ENCODE results near the gene SIGLEC8.
A peak's percentile ranks its signal among the peaks of the same experiment; 100 is the strongest.
"Not testable (repeated sequence)": the region's sequence is repeated elsewhere in the genome, so short reads cannot be mapped to it uniquely, and the experiment has no call there.

The SIGLEC8 gene

GRCh38 chr19:51447510-51447909, 10.7 kb downstream of the SIGLEC8 start:
- DNase-seq (ENCODE audit: low spot score), result not testable (repeated sequence)

GRCh38 chr19:51441410-51442390, 16.6 kb downstream of the SIGLEC8 start:
- no peak for DNase-seq (ENCODE audit: low spot score)

- no peak for DNase-seq (ENCODE audit: low spot score)
Measured at GRCh38 chr19:51440846-51441409, 17.3 kb downstream of the SIGLEC8 start.

- DNase-seq (ENCODE audit: low spot score), result no peak
Measured at GRCh38 chr19:51440052-51440451, 18.2 kb downstream of the SIGLEC8 start.

DNA sequence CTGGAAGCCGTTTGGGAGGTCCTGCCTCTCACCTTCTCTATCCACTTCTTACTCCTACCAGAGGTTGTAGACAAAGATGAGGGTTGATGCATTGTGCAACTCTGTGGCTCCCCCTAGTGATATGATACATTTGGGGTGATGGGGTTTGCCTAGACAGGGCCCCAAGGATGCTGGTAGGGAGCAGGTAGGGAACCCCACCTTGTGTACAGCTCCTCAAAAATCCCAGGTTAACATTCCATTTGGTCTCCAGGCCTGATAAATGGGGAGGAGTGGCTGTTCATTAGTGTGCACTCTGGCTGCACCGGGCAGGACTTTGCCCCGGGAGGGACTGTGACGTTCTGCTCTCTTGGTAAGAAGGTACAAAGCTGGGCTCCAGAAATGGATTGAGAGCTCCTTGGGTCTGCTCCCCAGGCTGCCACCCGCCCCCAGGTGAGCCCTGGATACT, 19.2 kb downstream of the SIGLEC8 start:
- no peak for DNase-seq (ENCODE audit: low spot score)

DNA sequence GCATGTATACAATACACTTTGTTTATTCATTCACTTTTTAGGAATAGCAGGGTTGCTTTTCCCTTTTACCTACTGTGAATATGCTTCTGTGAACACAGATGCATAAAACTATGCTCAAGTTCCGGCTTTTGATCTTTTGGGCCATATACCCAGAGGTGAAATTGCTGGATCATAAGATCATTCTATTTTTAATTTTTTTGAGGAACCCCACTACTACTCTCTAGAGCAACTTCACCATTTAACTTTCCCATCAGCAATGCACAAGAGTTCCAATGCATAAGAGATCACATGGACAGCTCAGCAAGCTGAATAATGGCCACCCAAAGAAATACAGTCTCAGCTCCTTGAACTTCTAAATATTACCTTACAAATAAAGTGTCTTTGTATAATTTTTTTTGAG, 23.8 kb downstream of the SIGLEC8 start:
- DNase-seq (ENCODE audit: low spot score), result no peak

DNA sequence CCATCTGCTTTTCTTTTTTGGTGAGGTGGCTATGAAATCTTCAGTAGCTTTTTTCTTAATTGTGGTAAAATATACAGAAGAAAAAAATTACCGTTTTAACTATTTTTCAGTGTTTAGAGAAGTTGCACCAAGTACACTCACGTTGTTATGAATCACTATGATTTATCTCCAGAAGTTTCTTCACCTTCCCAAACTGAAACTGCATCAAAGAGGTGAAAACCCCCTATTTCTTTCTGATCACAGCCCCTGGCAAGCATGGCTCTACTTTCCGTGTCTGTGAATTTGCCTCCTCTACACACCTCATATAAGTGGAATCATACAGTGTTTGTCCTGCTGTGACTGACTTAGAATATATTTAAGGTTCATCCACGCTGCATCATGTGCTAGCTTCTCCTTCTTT, 25.2 kb downstream of the SIGLEC8 start:
- no peak for DNase-seq (ENCODE audit: low spot score)

DNA sequence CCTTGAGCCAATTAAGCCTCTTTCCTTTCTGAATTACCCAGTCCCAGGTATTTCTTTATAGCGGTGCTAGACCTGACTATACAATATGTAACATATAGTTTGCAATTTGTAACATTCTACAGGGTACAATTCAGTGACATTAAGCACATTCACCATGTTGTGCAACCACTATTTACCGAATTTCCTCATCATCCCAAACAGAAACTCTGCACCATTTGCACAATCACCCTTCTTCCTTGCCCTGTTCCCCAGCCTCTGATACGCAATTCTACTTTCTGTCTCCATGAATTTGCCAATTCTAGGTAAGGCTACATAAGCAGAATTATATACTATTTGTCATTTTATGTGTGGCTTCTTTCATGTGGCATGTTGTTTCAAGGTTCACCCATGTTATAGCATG, 27.1 kb downstream of the SIGLEC8 start:
- no peak for DNase-seq (ENCODE audit: low spot score)

GRCh38 chr19:51430221-51430620, 28.0 kb downstream of the SIGLEC8 start:
- DNase-seq (ENCODE audit: low spot score), result no peak

DNA sequence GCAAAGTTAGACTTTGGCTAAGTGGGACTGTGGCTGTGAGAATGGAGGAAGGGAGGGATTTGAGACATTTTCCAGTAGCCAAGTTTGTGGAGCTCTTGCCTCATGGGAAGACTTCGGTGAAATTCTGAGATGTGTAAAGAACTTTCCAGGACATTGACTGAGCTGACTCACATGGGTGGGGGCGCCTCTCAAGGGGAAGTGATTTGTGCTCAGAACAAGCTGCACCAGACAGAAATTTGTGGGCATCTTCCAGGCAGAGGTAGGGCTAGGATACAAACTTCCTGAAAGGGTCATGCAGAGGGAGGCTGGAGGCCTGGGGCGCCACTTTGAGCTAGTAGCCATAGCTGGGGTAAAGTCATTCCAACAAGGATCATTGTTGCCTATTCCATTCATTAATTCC, 31.1 kb downstream of the SIGLEC8 start:
- DNase-seq (ENCODE audit: low spot score), result no peak

DNA sequence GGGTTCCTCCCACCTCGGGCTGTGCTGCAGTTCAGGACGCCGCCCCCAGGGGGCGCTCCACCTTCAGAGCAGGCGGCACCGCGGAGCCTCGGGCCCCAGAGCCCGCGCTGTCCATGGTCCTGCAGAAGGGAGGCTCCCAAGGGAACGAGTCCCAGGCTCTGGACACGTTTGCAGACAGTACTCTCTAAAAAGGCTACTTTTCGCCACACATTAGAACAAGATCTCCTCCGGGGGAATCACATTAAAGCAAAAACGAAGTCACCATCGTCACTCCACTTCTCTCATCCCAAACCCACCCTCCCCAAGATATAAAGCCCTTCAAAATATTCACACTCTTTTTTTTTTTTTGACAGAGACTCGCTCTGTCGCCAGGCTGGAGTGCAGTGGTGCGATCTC, 36.2 kb downstream of the SIGLEC8 start:
- DNase-seq (ENCODE audit: low spot score), result peak; percentile 93

DNA sequence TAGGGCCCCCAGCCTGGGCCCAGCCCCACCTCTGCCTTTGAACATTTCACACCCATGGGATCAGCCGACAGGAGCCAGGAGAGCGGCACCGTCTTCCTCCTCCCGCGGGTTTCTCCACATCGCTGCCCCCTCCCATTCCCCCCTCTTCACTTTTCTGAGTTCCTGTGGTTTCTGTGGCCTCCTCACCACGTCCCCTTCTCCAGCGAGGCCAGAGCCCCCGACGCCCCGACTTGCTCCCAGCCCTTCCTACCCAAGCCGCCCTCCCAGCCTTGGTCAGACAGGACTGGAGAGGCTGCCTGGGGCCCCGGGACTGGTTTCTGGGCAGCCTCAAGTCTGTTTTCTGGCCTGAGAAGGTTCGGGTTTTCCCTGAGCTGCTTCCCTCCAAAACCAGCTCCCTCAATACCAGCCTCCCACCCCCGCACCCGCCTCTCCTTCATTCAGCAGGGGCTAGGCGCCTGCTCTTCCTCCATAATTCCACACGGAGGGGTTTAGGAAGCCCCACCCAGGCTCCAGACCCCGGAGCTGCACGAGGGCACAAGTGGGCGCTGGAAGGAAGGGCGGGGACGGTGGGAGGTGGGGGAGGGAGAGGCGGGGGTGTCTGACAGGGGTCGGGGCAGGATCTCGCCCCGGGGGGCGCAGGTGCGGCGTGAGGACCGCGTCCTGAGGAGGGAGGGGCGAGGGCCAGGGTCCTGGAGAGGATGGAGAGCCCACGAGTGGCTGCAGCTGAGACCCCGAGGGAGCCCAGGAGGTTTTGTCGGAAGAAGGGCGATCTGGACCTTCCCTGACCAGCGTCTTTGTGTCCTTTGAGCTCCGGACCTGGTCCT, 36.8 kb downstream of the SIGLEC8 start:
- DNase-seq (ENCODE audit: low spot score), result no peak

DNA sequence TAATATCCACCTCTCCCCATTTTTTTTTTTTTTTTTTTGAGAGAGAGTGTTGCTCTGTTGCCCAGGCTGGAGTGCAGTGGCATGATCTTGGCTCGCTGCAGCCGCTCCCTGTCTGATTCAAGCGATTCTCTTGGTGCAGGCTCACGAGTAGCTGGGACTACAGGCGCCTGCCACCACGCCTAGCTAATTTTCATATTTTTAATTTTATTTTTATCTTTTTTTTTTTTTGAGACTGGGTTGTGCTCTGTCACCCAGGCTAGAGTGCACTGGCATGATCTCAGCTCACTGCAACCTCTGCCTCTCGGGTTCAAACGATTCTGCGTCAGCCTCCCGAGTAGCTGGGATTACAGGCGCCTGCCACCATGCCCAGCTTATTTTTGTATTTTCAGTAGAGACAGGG, 37.7 kb downstream of the SIGLEC8 start:
- not testable (repeated sequence) for DNase-seq (ENCODE audit: low spot score)

GRCh38 chr19:51418707-51419106, 39.5 kb downstream of the SIGLEC8 start:
- no peak for DNase-seq (ENCODE audit: low spot score)

DNA sequence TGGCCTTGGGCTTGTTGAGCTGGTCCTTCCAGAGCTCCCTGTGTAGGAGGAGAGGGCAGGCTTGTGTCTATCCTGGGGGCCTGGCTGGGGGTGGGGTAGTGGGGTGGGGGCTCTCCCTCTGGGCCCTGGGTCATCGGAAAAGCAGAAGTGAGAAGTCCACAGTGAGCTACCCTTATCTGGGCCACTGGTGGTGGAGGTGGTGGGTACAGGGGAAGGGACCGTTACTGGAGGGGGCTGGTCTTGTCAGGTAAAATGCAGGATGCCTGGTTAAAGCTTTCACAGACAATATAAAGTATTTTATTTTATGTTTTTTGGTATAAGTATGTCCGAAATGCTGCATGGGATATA, 40.5 kb downstream of the SIGLEC8 start:
- DNase-seq (ENCODE audit: low spot score), result no peak

DNA sequence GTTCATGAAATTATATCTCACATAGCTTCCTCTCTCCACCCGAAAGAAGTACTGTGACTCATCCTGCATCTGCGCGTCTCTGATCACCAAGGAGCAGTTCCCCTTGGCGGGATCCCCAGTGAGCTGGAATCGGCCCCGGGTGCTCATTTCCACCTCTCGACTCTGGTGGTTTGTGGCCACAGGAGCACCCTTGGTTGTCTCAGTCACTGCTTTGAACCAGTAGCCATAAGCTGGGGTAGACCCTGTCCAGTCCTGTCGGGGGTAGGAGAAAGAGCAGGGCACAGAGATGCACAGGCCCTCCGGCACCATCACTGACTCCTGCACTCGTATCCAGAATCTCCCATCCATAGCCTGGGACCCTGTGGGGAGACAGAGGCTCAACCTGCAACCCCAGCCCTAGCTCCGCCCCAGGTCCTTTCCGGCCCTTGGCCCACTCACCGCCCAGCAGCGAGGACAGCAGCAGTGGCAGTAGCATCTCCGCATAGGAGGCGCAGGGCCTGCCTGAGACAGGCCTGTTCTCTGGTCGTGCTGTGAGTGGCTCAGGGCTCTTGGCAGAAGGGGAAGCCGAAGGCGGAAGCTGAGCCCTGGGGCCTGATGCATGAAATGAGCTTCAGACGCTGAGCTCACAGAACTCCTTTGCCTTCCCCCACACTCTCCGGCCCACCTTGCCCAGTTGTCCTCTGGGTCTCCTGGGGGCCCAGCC, 41.0 kb downstream of the SIGLEC8 start, which contains the start of gene SIGLEC10:
TSS of gene SIGLEC10 (minus strand) at position 536 of the 703 bp plus-strand sequence. CDS start at position 475, 61 bp downstream.
- DNase-seq (ENCODE audit: low spot score), result no peak

GRCh38 chr19:51416422-51416821, 41.8 kb downstream of the SIGLEC8 start:
- DNase-seq (ENCODE audit: low spot score), result not testable (repeated sequence)

DNA sequence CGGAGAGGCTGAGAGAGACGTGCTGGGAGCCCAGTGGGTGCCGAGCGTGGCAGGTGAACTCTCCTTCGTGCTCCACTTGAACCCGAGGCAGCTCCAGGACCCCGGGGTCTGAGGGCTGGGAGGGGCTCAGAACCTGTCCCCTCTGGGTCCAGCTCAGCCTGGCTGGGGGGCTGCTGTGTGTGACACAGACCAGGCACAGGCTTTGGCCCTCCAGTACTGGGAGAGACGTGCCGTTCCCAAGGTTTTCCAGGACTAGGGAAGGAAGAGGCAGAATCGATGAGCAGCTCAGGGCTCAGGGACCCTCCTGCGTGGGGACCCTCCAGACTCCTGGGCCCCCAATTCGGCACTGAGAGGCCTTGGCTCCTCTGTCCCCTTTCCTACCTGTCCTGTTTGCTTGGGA, 43.1 kb downstream of the SIGLEC8 start:
- DNase-seq (ENCODE audit: low spot score), result no peak

GRCh38 chr19:51410950-51411748, 47.1 kb downstream of the SIGLEC8 start:
- no peak for DNase-seq (ENCODE audit: low spot score)

DNA sequence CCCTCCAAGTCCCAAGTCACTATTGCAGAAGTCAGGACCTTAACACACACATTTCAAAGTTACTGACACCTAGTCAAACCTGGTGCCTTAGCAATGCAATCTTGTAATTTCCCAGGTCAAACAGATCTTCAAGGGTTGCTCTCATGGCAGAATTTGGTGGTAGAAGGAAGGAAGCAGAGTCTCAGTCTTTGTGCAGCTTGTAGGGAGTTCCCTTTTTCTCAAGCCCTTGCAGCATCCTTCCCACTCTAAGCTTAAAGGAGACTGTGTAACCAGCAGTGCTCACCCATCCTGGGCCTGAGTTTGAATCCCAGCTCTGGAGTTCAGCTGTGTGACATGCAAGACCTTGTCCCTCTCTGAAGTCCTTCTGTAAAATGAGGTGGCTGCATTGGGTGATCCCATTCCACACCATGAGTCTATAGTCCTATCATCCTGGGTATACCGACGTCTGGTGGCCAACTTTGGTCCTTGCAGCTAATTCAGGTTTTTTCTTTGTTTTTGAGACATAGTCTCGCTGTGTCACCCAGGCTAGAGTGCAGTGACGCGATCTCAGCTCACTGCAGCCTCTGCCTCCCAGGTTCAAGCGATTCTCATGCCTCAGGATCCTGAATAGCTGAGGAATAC, 50.6 kb downstream of the SIGLEC8 start:
- no peak for DNase-seq (ENCODE audit: low spot score)

- no peak for DNase-seq (ENCODE audit: low spot score)
Measured at GRCh38 chr19:51402117-51402516, 56.1 kb downstream of the SIGLEC8 start.
